Upper lobe of left lung (tissue), 6 donors: ENCODE measurements around the gene ARHGAP15. TPM values are rescaled to one million over a fixed set of nuclear protein-coding genes. Genes with fewer than 3 reads are reported as not detected.

Source experiments
- ATAC-seq, 2 donors: fragments of 200-7000 bp; cut with Tn5 transposase; one replicate each; pipeline ENCODE4 v1.9.1; 2022; ENCODE audit warnings: mild to moderate bottlenecking in 2 of 2, moderate library complexity in 2 of 2; ENCODE audit not compliant: low FRiP score in 2 of 2
- DNase-seq, 2 donors: peaks; one replicate each; pipeline ENCODE4 v3.0.0-alpha.2; 2019 to 2020
- H3K27ac ChIP-seq, 4 donors: fragments of 200-600 bp; sonication (generic); one replicate each; pipeline ENCODE4 v1.5.1; 2016 to 2019
- H3K27me3 ChIP-seq, 4 donors: fragments of 200-600 bp; sonication (generic); one replicate each; pipeline ENCODE4 v1.5.1; 2017 to 2019
- H3K36me3 ChIP-seq, 4 donors: fragments of 200-600 bp; sonication (generic); one replicate each; pipeline ENCODE4 v1.5.1; 2016 to 2019
- H3K4me1 ChIP-seq, 4 donors: fragments of 200-600 bp; sonication (generic); one replicate each; pipeline ENCODE4 v1.5.1; 2018 to 2019
- H3K4me3 ChIP-seq, 4 donors: fragments of 200-600 bp; sonication (generic); one replicate each; pipeline ENCODE4 v1.5.1; 2017 to 2019; ENCODE audit warnings: mild to moderate bottlenecking in 2 of 4, moderate library complexity in 1 of 4
- H3K9me3 ChIP-seq, 4 donors: fragments of 200-600 bp; sonication (generic); one replicate each; pipeline ENCODE4 v1.5.1; 2018 to 2019
- EP300 ChIP-seq, 4 donors: sonication (generic); formaldehyde crosslinking; IDR thresholded peaks; one replicate each; pipeline ENCODE4 v1.5.1; 2017; ENCODE audit warnings: antibody characterized with exemption in 4 of 4, control low read depth in 2 of 4
- POLR2A ChIP-seq, 4 donors: fragments of 450-650 bp; IDR thresholded peaks; one replicate each; pipeline ENCODE4 v1.5.1; 2016 to 2017; ENCODE audit warnings: antibody characterized with exemption in 4 of 4, mild to moderate bottlenecking in 2 of 4
- POLR2AphosphoS5 ChIP-seq, 2 donors: sonication (generic); formaldehyde crosslinking; IDR thresholded peaks; one replicate each; pipeline ENCODE4 v1.5.1; 2017; ENCODE audit warnings: antibody characterized with exemption in 2 of 2
- WGBS, 2 donors: methylation state at CpG; one replicate each; pipeline ENCODE4 v1.1.5; 2017 to 2018; 5-methylcytosine and 5-hydroxymethylcytosine counted together
- total RNA-seq, 6 donors: library from RNA; depleted of rRNA in 4 of 6; stranded (reverse); fragments of >200 nt in 4 of 6; gene quantifications; one replicate each; pipeline versions ENCODE4 v1.1.0 to v1.2.1, GENCODE V29; 2016 to 2021
- TF ChIP-seq, protein P1 (sequence below), 6 experiments: fragments of 450-650 bp in 4 of 6; fragments of 200-600 bp in 2 of 6; sonication (generic) in 2 of 6; IDR thresholded peaks; one replicate each; pipeline ENCODE4 v1.5.1; 2016 to 2019; ENCODE audit warnings: antibody characterized with exemption in 6 of 6
- donor health status: DM: no; HTN: no; CAD: no; lungs with moderate emphysema.
- donor health status: DM: no; HTN: yes; CAD: no; lungs with severe emphysema.

The ARHGAP15 gene
- total RNA-seq, 6 donors from 2014 or later: 11.9 to 57.6 (median 17.5) TPM

DNA sequence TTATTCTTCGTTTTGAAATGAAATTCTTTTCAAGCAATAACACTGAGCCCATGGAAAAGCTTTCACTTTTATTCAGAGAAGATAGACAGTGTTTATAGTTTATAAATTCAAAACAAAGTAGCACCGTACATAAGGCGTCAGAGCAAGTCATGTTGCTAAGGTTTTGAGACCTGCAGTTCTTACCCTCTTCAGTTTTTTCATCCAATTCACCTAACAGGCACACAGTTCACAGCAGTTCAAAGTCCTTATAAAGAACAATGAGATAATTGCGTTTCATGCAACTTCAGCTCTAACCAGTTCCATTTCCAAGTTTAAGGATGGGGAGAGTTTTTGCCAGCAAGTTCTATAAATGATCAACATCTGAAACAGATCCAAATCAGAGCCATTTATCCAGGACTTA, 96.7 kb downstream of the ARHGAP15 start:
- 70 to 74% methylated on average over 4 of the region's 4 CpGs for WGBS, 2 donors
- ATAC-seq (no peak), DNase-seq (no peak)
- Histone ChIP-seq H3K9me3 (no peaks in the 10 kb centered on the region), H3K36me3 (no peaks in the 10 kb centered on the region), H3K4me1 (no peaks in the 10 kb centered on the region), H3K27me3 (no peaks in the 10 kb centered on the region), H3K27ac (no peak overlapping the region), H3K4me3 (no peak overlapping the region)
- TF ChIP-seq, protein P1, sequence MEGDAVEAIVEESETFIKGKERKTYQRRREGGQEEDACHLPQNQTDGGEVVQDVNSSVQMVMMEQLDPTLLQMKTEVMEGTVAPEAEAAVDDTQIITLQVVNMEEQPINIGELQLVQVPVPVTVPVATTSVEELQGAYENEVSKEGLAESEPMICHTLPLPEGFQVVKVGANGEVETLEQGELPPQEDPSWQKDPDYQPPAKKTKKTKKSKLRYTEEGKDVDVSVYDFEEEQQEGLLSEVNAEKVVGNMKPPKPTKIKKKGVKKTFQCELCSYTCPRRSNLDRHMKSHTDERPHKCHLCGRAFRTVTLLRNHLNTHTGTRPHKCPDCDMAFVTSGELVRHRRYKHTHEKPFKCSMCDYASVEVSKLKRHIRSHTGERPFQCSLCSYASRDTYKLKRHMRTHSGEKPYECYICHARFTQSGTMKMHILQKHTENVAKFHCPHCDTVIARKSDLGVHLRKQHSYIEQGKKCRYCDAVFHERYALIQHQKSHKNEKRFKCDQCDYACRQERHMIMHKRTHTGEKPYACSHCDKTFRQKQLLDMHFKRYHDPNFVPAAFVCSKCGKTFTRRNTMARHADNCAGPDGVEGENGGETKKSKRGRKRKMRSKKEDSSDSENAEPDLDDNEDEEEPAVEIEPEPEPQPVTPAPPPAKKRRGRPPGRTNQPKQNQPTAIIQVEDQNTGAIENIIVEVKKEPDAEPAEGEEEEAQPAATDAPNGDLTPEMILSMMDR (IDR thresholded peaks at IDR 0.05): no peak
- no peak for TF ChIP-seq POLR2AphosphoS5 (IDR thresholded peaks at IDR 0.05)
- no peak for TF ChIP-seq EP300 (IDR thresholded peaks at IDR 0.05)
- no peak for TF ChIP-seq POLR2A (IDR thresholded peaks at IDR 0.05)

DNA sequence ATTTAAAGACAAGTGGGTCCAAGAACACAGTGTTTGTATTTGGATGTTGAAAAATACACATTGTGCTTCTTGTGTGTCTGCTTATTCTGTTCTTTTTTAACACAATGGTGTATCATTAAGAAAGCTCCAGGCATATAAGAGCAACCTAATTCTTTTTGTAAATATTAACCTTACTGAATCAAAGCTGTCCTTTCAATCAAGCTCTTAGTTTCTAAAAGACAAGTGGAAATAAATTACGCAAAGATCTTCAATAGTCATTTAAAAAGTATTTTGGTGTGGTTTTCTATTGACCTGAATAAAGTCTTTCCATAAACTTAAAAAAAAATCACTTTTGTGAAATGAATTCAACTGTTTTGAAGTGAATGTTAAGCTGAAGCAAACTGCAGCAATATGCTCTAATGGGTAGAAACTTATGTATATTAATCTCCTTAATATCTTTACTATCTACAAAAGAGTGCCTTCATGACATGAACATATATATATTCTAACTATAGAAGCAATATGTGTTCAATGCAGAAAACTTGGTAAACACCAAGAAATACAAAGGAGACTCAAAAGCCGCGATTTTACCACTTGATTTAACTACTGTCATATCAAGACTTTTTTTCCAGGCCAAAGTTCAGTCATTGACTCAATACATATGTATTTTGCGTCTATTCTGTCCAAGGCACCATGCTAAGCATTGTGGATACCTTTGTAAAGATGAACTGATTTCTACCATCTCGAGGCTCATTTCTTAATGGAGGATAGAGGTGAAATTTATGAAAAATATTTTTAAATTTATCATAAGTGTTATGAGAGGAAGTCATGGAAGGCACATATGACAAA, 97.7 kb downstream of the ARHGAP15 start:
- Histone ChIP-seq H3K4me3 (no peak overlapping the region), H3K36me3 (no peaks in the 10 kb centered on the region), H3K27ac (no peak overlapping the region), H3K9me3 (no peaks in the 10 kb centered on the region), H3K4me1 (no peaks in the 10 kb centered on the region), H3K27me3 (no peaks in the 10 kb centered on the region)
- WGBS, 2 donors: 89 to 92% methylated on average over 5 of the region's 5 CpGs
- DNase-seq (no peak), ATAC-seq (no peak)
- TF ChIP-seq, protein P1 (IDR thresholded peaks at IDR 0.05): no peak
- TF ChIP-seq POLR2A (IDR thresholded peaks at IDR 0.05) (no peak), EP300 (IDR thresholded peaks at IDR 0.05) (no peak), POLR2AphosphoS5 (IDR thresholded peaks at IDR 0.05) (no peak)

DNA sequence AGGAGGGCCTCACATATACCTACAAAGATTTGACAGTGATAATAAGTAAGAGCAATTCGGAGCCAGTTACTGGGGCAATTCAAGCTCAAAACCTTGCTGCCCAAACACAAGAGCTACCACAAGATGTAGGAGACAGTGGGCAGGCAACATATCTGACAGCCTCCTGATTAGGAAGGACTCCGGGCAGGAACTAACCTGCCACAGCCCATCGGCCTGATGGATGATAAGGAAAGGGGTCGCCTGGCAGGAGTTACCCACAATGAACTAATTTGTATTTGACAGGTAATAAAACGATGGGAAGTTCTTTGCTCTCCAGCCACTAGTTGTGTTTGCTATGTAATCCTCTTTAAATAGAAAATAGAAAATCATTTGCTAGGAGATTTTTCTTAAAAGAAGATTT, 100.2 kb downstream of the ARHGAP15 start:
- no peak for DNase-seq
- H3K9me3 ChIP-seq: peaks cover 0 to 4% (median 0%) of the 10 kb centered on the region in 4 donors
- no peaks in the 10 kb centered on the region for H3K36me3 ChIP-seq
- no peaks in the 10 kb centered on the region for H3K4me1 ChIP-seq
- no peak for TF ChIP-seq POLR2A (IDR thresholded peaks at IDR 0.05)
- TF ChIP-seq, protein P1 (IDR thresholded peaks at IDR 0.05): no peak
- no peak overlapping the region for H3K4me3 ChIP-seq
- ATAC-seq: no peak
- H3K27me3 ChIP-seq: no peaks in the 10 kb centered on the region
- no peak overlapping the region for H3K27ac ChIP-seq
- WGBS, 2 donors: 60 to 69% methylated on average over 5 of the region's 5 CpGs

DNA sequence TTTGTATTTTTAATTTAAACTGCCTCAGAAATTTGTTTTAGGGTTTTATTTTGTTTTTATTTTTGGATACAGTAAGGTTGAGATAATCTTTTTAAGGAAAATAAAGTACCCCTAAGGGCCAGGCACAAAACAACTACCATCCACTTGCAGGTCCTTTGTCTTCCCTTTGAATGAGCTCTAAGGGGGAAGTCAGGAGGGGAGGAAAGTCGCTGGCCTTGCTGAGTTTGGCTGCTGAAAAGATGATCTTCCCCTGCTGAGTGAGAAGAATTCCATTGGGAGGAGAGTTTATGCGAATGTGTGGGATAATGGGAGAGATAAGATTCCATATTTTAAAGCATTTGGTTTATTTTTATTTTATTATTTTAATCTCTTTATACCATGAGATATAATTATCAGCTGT, 100.7 kb downstream of the ARHGAP15 start:
- Histone ChIP-seq H3K36me3 (no peaks in the 10 kb centered on the region), H3K27me3 (no peaks in the 10 kb centered on the region), H3K9me3 (peaks cover 0 to 4% (median 0%) of the 10 kb centered on the region in 4 donors), H3K4me3 (no peak overlapping the region), H3K4me1 (no peaks in the 10 kb centered on the region), H3K27ac (no peak overlapping the region)
- TF ChIP-seq POLR2AphosphoS5 (IDR thresholded peaks at IDR 0.05) (no peak), POLR2A (IDR thresholded peaks at IDR 0.05) (no peak), EP300 (IDR thresholded peaks at IDR 0.05) (no peak)
- TF ChIP-seq, protein P1 (IDR thresholded peaks at IDR 0.05): no peak
- DNase-seq: no peak
- WGBS, 2 donors: 60 to 70% methylated on average over 2 of the region's 2 CpGs
- ATAC-seq: no peak
